ENCODE results near the gene WNK3. TPM values are rescaled to one million over a fixed set of nuclear protein-coding genes. Genes with fewer than 3 reads are reported as not detected.

WNK3 gene
- total RNA-seq, 2 donors from 2014 or later, result 0.11 to 1.3 TPM

- Mint-ChIP-seq H3K36me3 (ENCODE audit: low read depth) (no peaks in the 10 kb centered on the region), H3K27ac (no peak overlapping the region)
Measured at GRCh38 chrX:54291758-54292157, 66.1 kb downstream of the WNK3 start.

GRCh38 chrX:54288968-54289367, 68.9 kb downstream of the WNK3 start:
- no peaks in the 10 kb centered on the region for H3K36me3 Mint-ChIP-seq (ENCODE audit: low read depth)
- H3K9me3 Mint-ChIP-seq, result no peaks in the 10 kb centered on the region
- no peak for ATAC-seq (replicated peaks)

More at GRCh38 chrX:54291758-54292157, 66.1 kb downstream of the WNK3 start:
- Mint-ChIP-seq H3K4me3 (no peak overlapping the region), H3K27me3 (no peaks in the 10 kb centered on the region), H3K4me1 (no peaks in the 10 kb centered on the region), H3K9me3 (no peaks in the 10 kb centered on the region)
- no peak for ATAC-seq (replicated peaks)

GRCh38 chrX:54288277-54288676, 69.6 kb downstream of the WNK3 start:
- Mint-ChIP-seq H3K9me3 (no peaks in the 10 kb centered on the region), H3K4me3 (no peak overlapping the region), H3K27me3 (no peaks in the 10 kb centered on the region), H3K27ac (no peak overlapping the region), H3K36me3 (ENCODE audit: low read depth) (no peaks in the 10 kb centered on the region), H3K4me1 (no peaks in the 10 kb centered on the region)
- no peak for ATAC-seq (replicated peaks)

More at GRCh38 chrX:54288968-54289367, 68.9 kb downstream of the WNK3 start:
- Mint-ChIP-seq H3K27me3 (no peaks in the 10 kb centered on the region), H3K4me1 (no peaks in the 10 kb centered on the region), H3K4me3 (no peak overlapping the region), H3K27ac (no peak overlapping the region)

GRCh38 chrX:54281676-54282075, 76.2 kb downstream of the WNK3 start:
- Mint-ChIP-seq H3K4me1 (no peaks in the 10 kb centered on the region), H3K9me3 (no peaks in the 10 kb centered on the region), H3K4me3 (no peak overlapping the region), H3K36me3 (ENCODE audit: low read depth) (no peaks in the 10 kb centered on the region), H3K27ac (no peak overlapping the region), H3K27me3 (no peaks in the 10 kb centered on the region)
- ATAC-seq (replicated peaks), result no peak

GRCh38 chrX:54280466-54280865, 77.4 kb downstream of the WNK3 start:
- Mint-ChIP-seq H3K9me3 (no peaks in the 10 kb centered on the region), H3K4me3 (no peak overlapping the region), H3K4me1 (no peaks in the 10 kb centered on the region), H3K27ac (no peak overlapping the region), H3K36me3 (ENCODE audit: low read depth) (no peaks in the 10 kb centered on the region), H3K27me3 (no peaks in the 10 kb centered on the region)
- no peak for ATAC-seq (replicated peaks)

GRCh38 chrX:54271664-54272063, 86.2 kb downstream of the WNK3 start:
- H3K36me3 Mint-ChIP-seq (ENCODE audit: low read depth), result no peaks in the 10 kb centered on the region
- no peak overlapping the region for H3K4me3 Mint-ChIP-seq
- H3K27me3 Mint-ChIP-seq, result no peaks in the 10 kb centered on the region
- no peaks in the 10 kb centered on the region for H3K9me3 Mint-ChIP-seq
- no peaks in the 10 kb centered on the region for H3K4me1 Mint-ChIP-seq
- no peak overlapping the region for H3K27ac Mint-ChIP-seq
- ATAC-seq (replicated peaks), result no peak

GRCh38 chrX:54248309-54248708, 109.5 kb downstream of the WNK3 start:
- Mint-ChIP-seq H3K27ac (no peak overlapping the region), H3K9me3 (no peaks in the 10 kb centered on the region), H3K4me1 (no peaks in the 10 kb centered on the region), H3K4me3 (no peak overlapping the region), H3K36me3 (ENCODE audit: low read depth) (no peaks in the 10 kb centered on the region), H3K27me3 (peaks cover 3% of the 10 kb centered on the region)
- ATAC-seq (replicated peaks), result no peak

GRCh38 chrX:54246866-54247265, 111.0 kb downstream of the WNK3 start:
- peaks cover 3% of the 10 kb centered on the region for H3K27me3 Mint-ChIP-seq

GRCh38 chrX:54238588-54238987, 119.3 kb downstream of the WNK3 start:
- Mint-ChIP-seq H3K9me3 (no peaks in the 10 kb centered on the region), H3K4me3 (no peak overlapping the region), H3K4me1 (no peaks in the 10 kb centered on the region), H3K27ac (no peak overlapping the region), H3K36me3 (ENCODE audit: low read depth) (no peaks in the 10 kb centered on the region), H3K27me3 (no peaks in the 10 kb centered on the region)
- ATAC-seq (replicated peaks), result no peak

More at GRCh38 chrX:54246866-54247265, 111.0 kb downstream of the WNK3 start:
- Mint-ChIP-seq H3K9me3 (no peaks in the 10 kb centered on the region), H3K27ac (no peak overlapping the region), H3K4me3 (no peak overlapping the region), H3K36me3 (ENCODE audit: low read depth) (no peaks in the 10 kb centered on the region), H3K4me1 (no peaks in the 10 kb centered on the region)
- ATAC-seq (replicated peaks), result no peak

GRCh38 chrX:54237014-54237413, 120.8 kb downstream of the WNK3 start:
- H3K36me3 Mint-ChIP-seq (ENCODE audit: low read depth), result no peaks in the 10 kb centered on the region
- H3K4me3 Mint-ChIP-seq, result no peak overlapping the region
- H3K9me3 Mint-ChIP-seq, result no peaks in the 10 kb centered on the region
- ATAC-seq (replicated peaks), result no peak
- no peaks in the 10 kb centered on the region for H3K4me1 Mint-ChIP-seq
- no peak overlapping the region for H3K27ac Mint-ChIP-seq
- no peaks in the 10 kb centered on the region for H3K27me3 Mint-ChIP-seq

- Mint-ChIP-seq H3K27ac (no peak overlapping the region), H3K9me3 (no peaks in the 10 kb centered on the region), H3K4me1 (no peaks in the 10 kb centered on the region), H3K27me3 (no peaks in the 10 kb centered on the region), H3K36me3 (ENCODE audit: low read depth) (no peaks in the 10 kb centered on the region), H3K4me3 (no peak overlapping the region)
- ATAC-seq (replicated peaks), result no peak
Measured at GRCh38 chrX:54230435-54231148, 127.3 kb downstream of the WNK3 start.

GRCh38 chrX:54223581-54223980, 134.3 kb downstream of the WNK3 start:
- H3K36me3 Mint-ChIP-seq (ENCODE audit: low read depth), result no peaks in the 10 kb centered on the region
- no peak overlapping the region for H3K4me3 Mint-ChIP-seq
- H3K27me3 Mint-ChIP-seq, result no peaks in the 10 kb centered on the region
- H3K27ac Mint-ChIP-seq, result no peak overlapping the region
- ATAC-seq (replicated peaks), result no peak
- H3K9me3 Mint-ChIP-seq, result no peaks in the 10 kb centered on the region
- H3K4me1 Mint-ChIP-seq, result no peaks in the 10 kb centered on the region

- no peaks in the 10 kb centered on the region for H3K36me3 Mint-ChIP-seq (ENCODE audit: low read depth)
- H3K27ac Mint-ChIP-seq, result no peak overlapping the region
- no peaks in the 10 kb centered on the region for H3K27me3 Mint-ChIP-seq
- ATAC-seq (replicated peaks), result no peak
- H3K4me1 Mint-ChIP-seq, result no peaks in the 10 kb centered on the region
- no peak overlapping the region for H3K4me3 Mint-ChIP-seq
- no peaks in the 10 kb centered on the region for H3K9me3 Mint-ChIP-seq
Measured at GRCh38 chrX:54213603-54214002, 144.2 kb downstream of the WNK3 start.

GRCh38 chrX:54208531-54208930, 149.3 kb downstream of the WNK3 start:
- H3K4me1 Mint-ChIP-seq, result no peaks in the 10 kb centered on the region
- H3K36me3 Mint-ChIP-seq (ENCODE audit: low read depth), result no peaks in the 10 kb centered on the region
- no peak overlapping the region for H3K27ac Mint-ChIP-seq
- H3K9me3 Mint-ChIP-seq, result no peaks in the 10 kb centered on the region
- no peak for ATAC-seq (replicated peaks)
- no peaks in the 10 kb centered on the region for H3K27me3 Mint-ChIP-seq
- no peak overlapping the region for H3K4me3 Mint-ChIP-seq

GRCh38 chrX:54198262-54198661, 159.6 kb downstream of the WNK3 start:
- H3K27ac Mint-ChIP-seq, result no peak overlapping the region
- H3K9me3 Mint-ChIP-seq, result no peaks in the 10 kb centered on the region
- no peak overlapping the region for H3K4me3 Mint-ChIP-seq
- H3K27me3 Mint-ChIP-seq, result peaks cover 4% of the 10 kb centered on the region
- H3K36me3 Mint-ChIP-seq (ENCODE audit: low read depth), result no peaks in the 10 kb centered on the region
- H3K4me1 Mint-ChIP-seq, result no peaks in the 10 kb centered on the region
- ATAC-seq (replicated peaks), result no peak
